ENCODE data around the gene DGKI. TPM values are rescaled to one million over a fixed set of nuclear protein-coding genes. Genes with fewer than 3 reads are reported as not detected.

Gene DGKI
- total RNA-seq, 1 experiment from 2014 or later: 0.55 TPM

DNA sequence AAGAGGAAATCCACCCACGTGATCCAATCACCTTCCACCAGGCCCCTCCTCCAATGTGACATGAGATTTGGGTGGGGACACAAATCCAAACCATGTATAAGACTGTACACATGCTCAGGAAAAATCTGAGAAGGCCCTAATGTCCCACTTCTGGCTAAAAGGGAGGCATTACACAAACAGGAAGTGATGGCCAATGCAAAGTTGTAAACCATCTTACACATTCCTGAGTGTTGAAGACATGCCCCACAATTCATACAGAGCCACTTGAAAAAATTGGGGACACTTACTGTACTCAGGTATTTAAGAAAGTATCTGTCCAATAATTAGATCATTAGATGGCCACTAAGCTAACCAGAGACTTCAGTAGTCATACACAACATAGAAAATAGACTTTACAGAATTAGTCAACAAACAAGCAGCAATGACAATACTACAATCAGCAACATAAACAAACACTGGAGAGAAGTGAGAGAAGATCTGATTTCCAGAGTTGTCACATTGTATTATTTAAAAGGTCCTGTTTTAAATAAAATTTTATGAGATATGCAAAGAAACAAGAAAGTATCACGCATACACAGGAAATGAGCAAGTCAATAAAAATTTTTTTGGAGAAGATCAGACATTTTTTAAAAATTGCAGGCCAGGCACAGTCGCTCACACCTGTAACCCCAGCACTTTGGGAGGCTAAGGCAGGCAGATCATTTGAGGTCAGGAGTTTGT is 143.3 kb downstream of the DGKI start:
- no peak overlapping the region for H3K27ac Mint-ChIP-seq
- no peak overlapping the region for H3K4ac ChIP-seq (ENCODE audit: low read depth, low read length)
- TF ChIP-seq, protein P1, sequence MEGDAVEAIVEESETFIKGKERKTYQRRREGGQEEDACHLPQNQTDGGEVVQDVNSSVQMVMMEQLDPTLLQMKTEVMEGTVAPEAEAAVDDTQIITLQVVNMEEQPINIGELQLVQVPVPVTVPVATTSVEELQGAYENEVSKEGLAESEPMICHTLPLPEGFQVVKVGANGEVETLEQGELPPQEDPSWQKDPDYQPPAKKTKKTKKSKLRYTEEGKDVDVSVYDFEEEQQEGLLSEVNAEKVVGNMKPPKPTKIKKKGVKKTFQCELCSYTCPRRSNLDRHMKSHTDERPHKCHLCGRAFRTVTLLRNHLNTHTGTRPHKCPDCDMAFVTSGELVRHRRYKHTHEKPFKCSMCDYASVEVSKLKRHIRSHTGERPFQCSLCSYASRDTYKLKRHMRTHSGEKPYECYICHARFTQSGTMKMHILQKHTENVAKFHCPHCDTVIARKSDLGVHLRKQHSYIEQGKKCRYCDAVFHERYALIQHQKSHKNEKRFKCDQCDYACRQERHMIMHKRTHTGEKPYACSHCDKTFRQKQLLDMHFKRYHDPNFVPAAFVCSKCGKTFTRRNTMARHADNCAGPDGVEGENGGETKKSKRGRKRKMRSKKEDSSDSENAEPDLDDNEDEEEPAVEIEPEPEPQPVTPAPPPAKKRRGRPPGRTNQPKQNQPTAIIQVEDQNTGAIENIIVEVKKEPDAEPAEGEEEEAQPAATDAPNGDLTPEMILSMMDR (conservative IDR thresholded peaks at IDR 0.05): no peak
- H4K91ac ChIP-seq (ENCODE audit: insufficient read length, low read depth, low read length): no peak overlapping the region
- no peak overlapping the region for H3T11ph ChIP-seq (ENCODE audit: low read length)
- no peak overlapping the region for H3K18ac ChIP-seq (ENCODE audit: insufficient read length, low read depth, low read length)
- no peak overlapping the region for H2BK120ac ChIP-seq (ENCODE audit: low read depth, low read length, poor library complexity, severe bottlenecking)
- no peaks in the 10 kb centered on the region for H3K4me1 Mint-ChIP-seq
- H3K27me3 ChIP-seq (ENCODE audit: insufficient read depth, low read length): no peaks in the 10 kb centered on the region
- H3K27ac ChIP-seq (ENCODE audit: insufficient read length, low read depth, low read length): no peak overlapping the region
- no peak overlapping the region for H4K5ac ChIP-seq (ENCODE audit: insufficient read length, low read depth, low read length)
- no peak overlapping the region for H3K23ac ChIP-seq (ENCODE audit: insufficient read length, low read depth, low read length)
- H4K8ac ChIP-seq (replicated peaks; ENCODE audit: insufficient read length, low read depth, low read length): no peak overlapping the region
- no CpG with 5 or more reads among the region's 3 CpGs for WGBS (ENCODE audit: extremely low coverage, insufficient read length, low lambda C conversion rate)
- no peak overlapping the region for H3K56ac ChIP-seq (ENCODE audit: insufficient read length, low read depth, low read length)
- H3K79me1 ChIP-seq (ENCODE audit: insufficient read depth, low read depth, low read length, poor library complexity, severe bottlenecking): no peaks in the 10 kb centered on the region
- no peak overlapping the region for H2BK15ac ChIP-seq (ENCODE audit: low read depth, low read length)
- peaks cover 2 to 11% (median 6%) of the 10 kb centered on the region in 3 experiments for H3K36me3 Mint-ChIP-seq (ENCODE audit: insufficient read depth in 1 of 3, low read depth in 3 of 3)
- no peak overlapping the region for H2BK5ac ChIP-seq (ENCODE audit: insufficient read length, low read length)
- peaks cover 12 to 13% of the 10 kb centered on the region in 2 experiments for H3K9me3 Mint-ChIP-seq
- H3K79me2 ChIP-seq (ENCODE audit: insufficient read depth, low read length): no peaks in the 10 kb centered on the region
- H3K4me2 ChIP-seq (ENCODE audit: insufficient read depth, insufficient read length, low read length): no peak overlapping the region
- H2AK5ac ChIP-seq (ENCODE audit: insufficient read length, low read length): no peak overlapping the region
- no peaks in the 10 kb centered on the region for H4K20me1 ChIP-seq (ENCODE audit: control insufficient read depth, insufficient read depth, insufficient read length)
- no peak overlapping the region for H3K9ac ChIP-seq (ENCODE audit: extremely low read depth, insufficient read length, low read length)
- H3K9me3 ChIP-seq (ENCODE audit: control insufficient read depth, low read depth, low read length): no peaks in the 10 kb centered on the region
- H2BK20ac ChIP-seq (ENCODE audit: low read depth, low read length, poor library complexity, severe bottlenecking): no peak overlapping the region
- no peaks in the 10 kb centered on the region; the same call in 1 of the 2 replicates for H3K4me1 ChIP-seq (ENCODE audit: insufficient read depth, low read length)
- no peaks in the 10 kb centered on the region for H3K23me2 ChIP-seq (ENCODE audit: insufficient read length, low read depth, low read length, poor library complexity, severe bottlenecking)
- no peak overlapping the region for H2BK12ac ChIP-seq (ENCODE audit: insufficient read length, low read depth, low read length)
- no peak overlapping the region for H2AFZ ChIP-seq (ENCODE audit: low read length)
- no peak overlapping the region for H3K14ac ChIP-seq (ENCODE audit: insufficient read depth, low read length)
- DNase-seq: no peak
- no peaks in the 10 kb centered on the region; the same call in 1 of the 2 replicates for H3K27me3 Mint-ChIP-seq (ENCODE audit: low read depth)
- H3K4me3 Mint-ChIP-seq: no peak overlapping the region
